SK-N-SH (cell line): Measurements from ENCODE around the gene ERGIC1.

Source experiments
- GABPA ChIP-seq: IDR thresholded peaks from 2 replicates; pipeline ENCODE4 v1.4.0; 2012; ENCODE audit warnings: low read depth, mild to moderate bottlenecking
- JUND ChIP-seq: IDR thresholded peaks from 2 replicates; pipeline ENCODE4 v1.4.0; 2012
- POLR2AphosphoS5 ChIP-seq: IDR thresholded peaks from 2 replicates; pipeline ENCODE4 v1.6.1; 2012; ENCODE audit warnings: low read depth, low read length
- RCOR1 ChIP-seq: fragments of 150-350 bp; IDR thresholded peaks from 2 replicates; pipeline ENCODE4 v1.6.1; 2017; ENCODE audit warnings: antibody characterized with exemption, low read length
- TF ChIP-seq, protein P1 (sequence below): IDR thresholded peaks from 2 replicates; pipeline ENCODE4 v1.4.0; 2012; ENCODE audit warnings: low read depth
- TF ChIP-seq, protein P2 (sequence below): fragments of 150-350 bp; IDR thresholded peaks from 2 replicates; pipeline ENCODE4 v1.6.1; 2017; ENCODE audit warnings: antibody characterized with exemption, low read length, low read depth, borderline replicate concordance
- TF ChIP-seq, protein P3 (sequence below): fragments of 200-600 bp; sonication (generic); IDR thresholded peaks from 2 replicates; pipeline ENCODE4 v1.6.1; 2017; ENCODE audit warnings: antibody characterized with exemption, mild to moderate bottlenecking, moderate library complexity

DNA sequence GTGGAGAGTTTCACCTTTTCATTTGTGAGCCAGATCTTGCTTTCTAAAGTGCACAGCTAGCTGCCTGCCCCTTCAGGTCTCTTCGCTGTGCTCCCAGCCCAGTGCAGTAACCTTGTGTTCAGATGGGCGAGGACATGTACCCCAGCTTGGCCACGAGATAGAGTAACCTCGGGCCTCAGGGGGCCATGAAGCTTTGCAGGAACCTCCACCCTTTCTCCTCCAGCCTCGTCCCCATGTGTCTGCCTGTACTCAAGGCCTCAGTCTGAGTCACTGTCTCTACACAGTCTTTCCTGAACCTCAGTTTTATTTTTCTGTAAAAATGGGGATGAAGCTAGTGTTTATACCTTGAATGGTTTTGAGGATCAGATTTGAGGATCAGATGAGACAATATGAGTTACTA, 37.9 kb downstream of the ERGIC1 start:
- TF ChIP-seq, protein P1, sequence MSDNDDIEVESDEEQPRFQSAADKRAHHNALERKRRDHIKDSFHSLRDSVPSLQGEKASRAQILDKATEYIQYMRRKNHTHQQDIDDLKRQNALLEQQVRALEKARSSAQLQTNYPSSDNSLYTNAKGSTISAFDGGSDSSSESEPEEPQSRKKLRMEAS, result no peak
- TF ChIP-seq RCOR1, result no peak
- TF ChIP-seq, protein P2, sequence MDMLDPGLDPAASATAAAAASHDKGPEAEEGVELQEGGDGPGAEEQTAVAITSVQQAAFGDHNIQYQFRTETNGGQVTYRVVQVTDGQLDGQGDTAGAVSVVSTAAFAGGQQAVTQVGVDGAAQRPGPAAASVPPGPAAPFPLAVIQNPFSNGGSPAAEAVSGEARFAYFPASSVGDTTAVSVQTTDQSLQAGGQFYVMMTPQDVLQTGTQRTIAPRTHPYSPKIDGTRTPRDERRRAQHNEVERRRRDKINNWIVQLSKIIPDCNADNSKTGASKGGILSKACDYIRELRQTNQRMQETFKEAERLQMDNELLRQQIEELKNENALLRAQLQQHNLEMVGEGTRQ, result no peak
- TF ChIP-seq POLR2AphosphoS5, result no peak
- TF ChIP-seq, protein P3, sequence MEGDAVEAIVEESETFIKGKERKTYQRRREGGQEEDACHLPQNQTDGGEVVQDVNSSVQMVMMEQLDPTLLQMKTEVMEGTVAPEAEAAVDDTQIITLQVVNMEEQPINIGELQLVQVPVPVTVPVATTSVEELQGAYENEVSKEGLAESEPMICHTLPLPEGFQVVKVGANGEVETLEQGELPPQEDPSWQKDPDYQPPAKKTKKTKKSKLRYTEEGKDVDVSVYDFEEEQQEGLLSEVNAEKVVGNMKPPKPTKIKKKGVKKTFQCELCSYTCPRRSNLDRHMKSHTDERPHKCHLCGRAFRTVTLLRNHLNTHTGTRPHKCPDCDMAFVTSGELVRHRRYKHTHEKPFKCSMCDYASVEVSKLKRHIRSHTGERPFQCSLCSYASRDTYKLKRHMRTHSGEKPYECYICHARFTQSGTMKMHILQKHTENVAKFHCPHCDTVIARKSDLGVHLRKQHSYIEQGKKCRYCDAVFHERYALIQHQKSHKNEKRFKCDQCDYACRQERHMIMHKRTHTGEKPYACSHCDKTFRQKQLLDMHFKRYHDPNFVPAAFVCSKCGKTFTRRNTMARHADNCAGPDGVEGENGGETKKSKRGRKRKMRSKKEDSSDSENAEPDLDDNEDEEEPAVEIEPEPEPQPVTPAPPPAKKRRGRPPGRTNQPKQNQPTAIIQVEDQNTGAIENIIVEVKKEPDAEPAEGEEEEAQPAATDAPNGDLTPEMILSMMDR, result no peak
- TF ChIP-seq JUND, result no peak
- TF ChIP-seq GABPA, result no peak
